CD4-positive, CD25-positive, alpha-beta regulatory T cell (primary cell): ENCODE measurements around the gene AUTS2. TPM values are rescaled to one million over a fixed set of nuclear protein-coding genes. Genes with fewer than 3 reads are reported as not detected.

Source experiments
- ATAC-seq, 2 donors: fragments of 150-1000 bp; cut with Tn5 transposase; one replicate each; pipeline ENCODE4 v1.10.0; 2021; ENCODE audit warnings: low read depth in 2 of 2, moderate number of reproducible peaks in 2 of 2, moderate library complexity in 1 of 2
- DNase-seq, 3 donors: peaks; one replicate each; pipeline versions ENCODE4 v3.0.0 to v3.0.0-alpha.2; 2012 to 2022; ENCODE audit warnings: mixed read lengths in 1 of 3
- H3K27ac ChIP-seq: one replicate; pipeline ENCODE4 v1.7.0; 2013; ENCODE audit warnings: mild to moderate bottlenecking, low read length; ENCODE audit not compliant: insufficient read depth, poor library complexity, severe bottlenecking
- H3K27me3 ChIP-seq: one replicate; pipeline ENCODE4 v1.7.0; 2013; ENCODE audit warnings: low read length; ENCODE audit not compliant: control insufficient read depth, insufficient read depth
- H3K36me3 ChIP-seq: one replicate; pipeline ENCODE4 v1.7.0; 2013; ENCODE audit warnings: mild to moderate bottlenecking, low read length, moderate library complexity; ENCODE audit not compliant: control insufficient read depth, insufficient read depth
- H3K4me1 ChIP-seq: 2 replicates; pipeline ENCODE4 v1.7.0; 2013; ENCODE audit warnings: mild to moderate bottlenecking, low read length; ENCODE audit not compliant: insufficient read depth, control insufficient read depth, poor library complexity, severe bottlenecking
- H3K4me3 ChIP-seq: one replicate; pipeline ENCODE4 v1.7.0; 2013; ENCODE audit warnings: low read depth, mild to moderate bottlenecking, low read length, moderate library complexity
- H3K9me3 ChIP-seq, 2 experiments: 1 replicate in 1 of 2; 2 replicates in 1 of 2; pipeline ENCODE4 v1.7.0; 2013; ENCODE audit warnings: low read length in 2 of 2, mild to moderate bottlenecking in 1 of 2, moderate library complexity in 1 of 2; ENCODE audit not compliant: control insufficient read depth in 2 of 2
- H3K27ac Mint-ChIP-seq, 3 donors: one replicate each; pipeline ENCODE4 v1.8.0; 2020 to 2022; ENCODE audit warnings: mild to moderate bottlenecking in 3 of 3, mixed read lengths in 3 of 3, moderate library complexity in 2 of 3
- H3K27me3 Mint-ChIP-seq: one replicate; pipeline ENCODE4 v1.8.0; 2022; ENCODE audit warnings: mild to moderate bottlenecking, mixed read lengths
- H3K36me3 Mint-ChIP-seq: one replicate; pipeline ENCODE4 v1.8.0; 2020; ENCODE audit warnings: mixed read lengths
- H3K4me1 Mint-ChIP-seq, 4 donors: one replicate each; pipeline ENCODE4 v1.8.0; 2020 to 2022; ENCODE audit warnings: mixed read lengths in 4 of 4, mild to moderate bottlenecking in 1 of 4
- H3K4me3 Mint-ChIP-seq, 4 donors: one replicate each; pipeline ENCODE4 v1.8.0; 2020 to 2022; ENCODE audit warnings: mild to moderate bottlenecking in 4 of 4, mixed read lengths in 4 of 4, moderate library complexity in 3 of 4
- H3K9me3 Mint-ChIP-seq, 7 donors: one replicate each; pipeline ENCODE4 v1.8.0; 2020 to 2022; ENCODE audit warnings: mixed read lengths in 7 of 7, mild to moderate bottlenecking in 3 of 7, moderate library complexity in 2 of 7
- polyA plus RNA-seq, 4 donors: library from polyadenylated mRNA; unstranded; fragments of 300-500 nt; fragmentation: Illumina TruSeq; gene quantifications; one replicate each; pipeline ENCODE4 v1.2.3, GENCODE V29; 2021
- total RNA-seq: library from RNA; stranded (reverse); gene quantifications from one replicate; pipeline ENCODE4 v1.2.3, GENCODE V29; 2022

The AUTS2 gene
- total and polyA plus RNA-seq, 5 donors from 2014 or later: 0.47 to 32.4 (median 0.74) TPM

DNA sequence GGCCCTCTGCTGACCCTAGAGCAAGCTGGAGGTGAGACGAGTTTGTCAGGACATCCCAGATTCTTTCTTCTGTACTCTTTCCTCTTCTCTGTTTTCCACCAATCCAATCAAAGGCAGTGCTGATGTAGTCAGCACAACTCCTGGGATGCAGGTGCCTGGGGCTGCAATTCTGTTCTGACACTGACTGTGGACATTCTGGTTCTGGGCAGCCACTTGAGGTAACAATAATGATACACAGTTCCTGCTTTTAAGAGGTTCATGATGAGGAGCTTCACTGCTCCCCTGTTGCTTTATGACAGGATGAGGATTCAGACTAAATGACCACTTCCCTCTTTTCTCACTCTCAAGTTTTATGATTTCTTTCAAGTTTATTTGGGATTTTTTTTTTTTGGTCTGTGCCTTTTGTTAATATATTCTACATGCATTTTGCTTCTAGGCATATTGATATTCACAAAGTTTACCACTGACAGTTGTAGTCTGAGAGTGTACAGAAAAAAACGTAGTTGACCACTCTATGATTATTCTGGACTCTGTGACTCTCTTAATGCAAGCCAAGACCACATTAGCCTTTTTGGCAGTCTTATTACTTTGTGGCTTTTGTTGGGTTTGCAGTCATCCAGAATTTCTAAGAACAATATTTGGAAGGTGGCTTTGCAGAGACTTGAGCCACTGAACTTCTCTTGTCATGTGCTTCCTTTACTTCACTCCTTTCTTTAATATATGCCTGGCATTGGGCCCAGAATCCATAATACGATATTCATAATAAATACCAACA, 247.6 kb downstream of the AUTS2 start:
- Histone ChIP-seq H3K36me3 (no peaks in the 10 kb centered on the region), H3K9me3 (no peaks in the 10 kb centered on the region), H3K27ac (no peak overlapping the region), H3K27me3 (no peaks in the 10 kb centered on the region), H3K4me3 (no peak overlapping the region), H3K4me1 (no peaks in the 10 kb centered on the region)
- Mint-ChIP-seq H3K27ac (no peak overlapping the region), H3K9me3 (peaks cover 0 to 6% (median 0%) of the 10 kb centered on the region in 7 donors), H3K4me3 (no peak overlapping the region), H3K27me3 (no peaks in the 10 kb centered on the region), H3K4me1 (no peaks in the 10 kb centered on the region), H3K36me3 (no peaks in the 10 kb centered on the region)
- DNase-seq: no peak
- no peak for ATAC-seq

DNA sequence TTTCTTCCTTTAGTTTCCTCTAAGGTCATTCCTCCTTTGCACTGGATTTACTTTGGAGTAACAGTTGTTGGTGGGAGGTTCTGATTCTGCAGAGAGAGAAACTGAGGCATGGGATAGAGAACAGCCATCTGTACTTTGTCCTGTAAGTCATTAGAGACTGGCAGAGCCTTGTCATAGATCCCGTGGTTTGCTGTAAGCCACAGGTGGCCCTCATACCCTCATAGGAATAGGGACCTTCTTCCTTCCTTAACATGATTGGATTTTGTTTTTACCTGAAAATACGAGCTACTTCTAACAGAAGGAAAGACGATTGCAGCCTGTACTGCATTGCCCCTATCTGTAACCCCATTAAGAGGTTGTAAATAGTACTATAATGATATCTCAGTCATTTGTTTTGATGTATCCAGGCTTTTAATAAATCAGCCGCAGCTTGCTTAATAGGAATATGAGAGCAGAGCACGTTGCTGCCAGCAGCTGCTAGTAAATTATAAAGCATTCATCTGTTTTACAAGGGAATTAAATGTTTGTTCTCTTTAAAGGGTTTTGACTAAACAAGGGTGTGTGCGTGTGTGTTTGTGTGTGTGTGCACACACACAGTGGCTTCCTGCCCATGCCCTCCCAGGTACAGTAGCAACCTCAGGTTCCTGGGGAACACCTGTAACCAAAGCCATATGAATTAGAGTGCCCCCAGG, 249.8 kb downstream of the AUTS2 start:
- Mint-ChIP-seq H3K27ac (no peak overlapping the region), H3K36me3 (no peaks in the 10 kb centered on the region), H3K9me3 (peaks cover 0 to 9% (median 0%) of the 10 kb centered on the region in 7 donors), H3K27me3 (no peaks in the 10 kb centered on the region), H3K4me1 (no peaks in the 10 kb centered on the region), H3K4me3 (no peak overlapping the region)
- ATAC-seq (no peak), DNase-seq (no peak)
- Histone ChIP-seq H3K36me3 (no peaks in the 10 kb centered on the region), H3K4me1 (no peaks in the 10 kb centered on the region), H3K27ac (no peak overlapping the region), H3K4me3 (no peak overlapping the region), H3K9me3 (no peaks in the 10 kb centered on the region), H3K27me3 (no peaks in the 10 kb centered on the region)

DNA sequence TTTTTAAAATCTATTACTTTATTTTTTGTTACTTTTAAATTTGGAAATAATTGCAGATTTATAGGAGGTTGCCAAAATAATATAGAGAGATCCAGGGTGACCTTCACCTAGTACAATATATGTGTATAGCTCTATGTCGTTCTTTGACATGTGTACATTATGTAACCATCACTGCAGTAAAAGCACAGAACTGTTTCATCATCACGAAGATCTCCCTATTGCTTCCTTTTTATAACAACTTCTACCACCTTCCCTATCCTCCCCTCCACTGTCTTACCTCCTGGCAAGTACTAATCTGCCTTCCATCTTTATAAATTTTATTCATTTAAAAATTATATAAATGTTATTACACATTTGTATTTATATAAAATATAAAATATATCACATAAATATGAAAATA, 251.0 kb downstream of the AUTS2 start:
- no peak overlapping the region for H3K27ac ChIP-seq
- Mint-ChIP-seq H3K9me3 (peaks cover 0 to 7% (median 0%) of the 10 kb centered on the region in 7 donors), H3K4me1 (no peaks in the 10 kb centered on the region), H3K27me3 (no peaks in the 10 kb centered on the region), H3K36me3 (no peaks in the 10 kb centered on the region), H3K4me3 (no peak overlapping the region), H3K27ac (no peak overlapping the region)
- ATAC-seq (no peak), DNase-seq (no peak)
- no peak overlapping the region for H3K4me3 ChIP-seq
- H3K36me3 ChIP-seq: no peaks in the 10 kb centered on the region
- no peaks in the 10 kb centered on the region for H3K27me3 ChIP-seq
- no peaks in the 10 kb centered on the region for H3K4me1 ChIP-seq
- H3K9me3 ChIP-seq: no peaks in the 10 kb centered on the region

DNA sequence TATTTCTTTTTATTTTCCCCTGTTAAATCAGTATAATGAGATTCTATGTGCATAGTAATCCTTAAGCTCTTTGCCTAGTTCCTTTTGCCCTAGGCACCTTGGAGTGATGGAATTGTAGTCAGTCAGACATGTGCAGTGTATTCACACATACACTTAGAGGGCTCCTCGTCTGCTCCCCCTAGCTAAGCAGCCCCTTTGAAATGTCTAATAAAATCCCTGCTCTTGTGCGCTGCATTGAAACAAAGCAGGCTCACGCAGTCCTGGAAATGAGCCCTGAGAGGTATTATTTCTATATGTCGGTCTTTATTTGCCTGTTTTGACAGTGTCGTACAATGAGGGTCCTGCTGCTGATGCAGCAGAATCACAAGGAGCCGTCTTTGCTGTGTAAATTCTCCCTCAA, 258.7 kb downstream of the AUTS2 start:
- H3K9me3 Mint-ChIP-seq: peaks cover 0 to 6% (median 0%) of the 10 kb centered on the region in 7 donors
- no peak for ATAC-seq
- no peaks in the 10 kb centered on the region for H3K4me1 Mint-ChIP-seq
- H3K9me3 ChIP-seq: no peaks in the 10 kb centered on the region
- H3K36me3 ChIP-seq: no peaks in the 10 kb centered on the region
- no peaks in the 10 kb centered on the region for H3K36me3 Mint-ChIP-seq
- no peaks in the 10 kb centered on the region for H3K4me1 ChIP-seq
- no peak overlapping the region for H3K27ac Mint-ChIP-seq
- no peaks in the 10 kb centered on the region for H3K27me3 ChIP-seq
- no peak for DNase-seq
- H3K4me3 ChIP-seq: no peak overlapping the region
- H3K4me3 Mint-ChIP-seq: no peak overlapping the region
- H3K27ac ChIP-seq: no peak overlapping the region
- no peaks in the 10 kb centered on the region for H3K27me3 Mint-ChIP-seq

DNA sequence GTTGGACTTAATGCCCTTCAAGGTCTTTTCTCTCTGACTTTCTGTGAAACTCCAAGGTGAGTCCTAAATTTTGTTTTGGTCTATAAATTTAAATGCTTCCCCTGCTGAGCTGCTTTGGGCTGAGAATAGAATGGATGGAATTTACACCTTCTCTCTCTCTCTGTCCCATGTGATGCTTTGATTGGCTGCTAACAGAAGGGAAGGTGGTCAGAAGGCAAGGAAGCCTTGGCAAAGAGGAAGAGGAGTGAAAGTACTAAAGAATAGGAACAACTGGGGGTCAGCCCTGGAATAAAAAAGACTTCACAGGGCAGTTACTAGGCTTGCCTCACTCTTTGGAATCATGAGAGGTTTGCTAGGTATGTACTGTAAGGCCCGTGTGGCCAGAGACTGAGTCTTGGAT, 260.2 kb downstream of the AUTS2 start:
- H3K27ac Mint-ChIP-seq: no peak overlapping the region
- no peak for DNase-seq

DNA sequence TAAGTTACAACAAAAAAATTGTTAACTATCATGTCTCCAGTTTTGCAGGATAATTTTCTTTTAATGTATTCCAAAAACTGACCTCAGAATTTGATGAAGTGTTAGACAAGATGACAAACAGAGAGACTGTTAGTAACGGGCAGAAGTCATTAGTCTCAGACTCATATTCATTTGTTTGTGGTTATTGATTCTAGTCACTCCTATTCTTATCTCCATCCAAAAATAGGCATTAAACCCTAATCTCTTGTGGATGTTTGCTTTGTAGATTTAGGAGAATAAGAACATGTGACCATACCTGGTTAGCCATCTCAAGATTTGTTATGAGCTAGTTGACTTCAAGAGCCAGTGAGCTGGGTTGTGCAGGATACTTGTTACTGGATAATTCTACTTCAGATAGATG, 261.1 kb downstream of the AUTS2 start:
- DNase-seq (no peak), ATAC-seq (no peak)
- Histone ChIP-seq H3K27ac (no peak overlapping the region), H3K9me3 (no peaks in the 10 kb centered on the region), H3K27me3 (no peaks in the 10 kb centered on the region), H3K36me3 (no peaks in the 10 kb centered on the region), H3K4me1 (no peaks in the 10 kb centered on the region), H3K4me3 (no peak overlapping the region)
- Mint-ChIP-seq H3K4me1 (no peaks in the 10 kb centered on the region), H3K4me3 (no peak overlapping the region), H3K27ac (no peak overlapping the region), H3K27me3 (no peaks in the 10 kb centered on the region), H3K9me3 (peaks cover 0 to 5% (median 0%) of the 10 kb centered on the region in 7 donors), H3K36me3 (no peaks in the 10 kb centered on the region)

More for the DNA sequence above, 260.2 kb downstream of the AUTS2 start:
- Mint-ChIP-seq H3K36me3 (no peaks in the 10 kb centered on the region), H3K9me3 (peaks cover 0 to 6% (median 0%) of the 10 kb centered on the region in 7 donors), H3K27me3 (no peaks in the 10 kb centered on the region), H3K4me1 (no peaks in the 10 kb centered on the region), H3K4me3 (no peak overlapping the region)
- H3K4me1 ChIP-seq: no peaks in the 10 kb centered on the region
- no peak overlapping the region for H3K4me3 ChIP-seq
- H3K27ac ChIP-seq: no peak overlapping the region
- H3K27me3 ChIP-seq: no peaks in the 10 kb centered on the region
- no peaks in the 10 kb centered on the region for H3K36me3 ChIP-seq
- no peaks in the 10 kb centered on the region for H3K9me3 ChIP-seq
- ATAC-seq: no peak

DNA sequence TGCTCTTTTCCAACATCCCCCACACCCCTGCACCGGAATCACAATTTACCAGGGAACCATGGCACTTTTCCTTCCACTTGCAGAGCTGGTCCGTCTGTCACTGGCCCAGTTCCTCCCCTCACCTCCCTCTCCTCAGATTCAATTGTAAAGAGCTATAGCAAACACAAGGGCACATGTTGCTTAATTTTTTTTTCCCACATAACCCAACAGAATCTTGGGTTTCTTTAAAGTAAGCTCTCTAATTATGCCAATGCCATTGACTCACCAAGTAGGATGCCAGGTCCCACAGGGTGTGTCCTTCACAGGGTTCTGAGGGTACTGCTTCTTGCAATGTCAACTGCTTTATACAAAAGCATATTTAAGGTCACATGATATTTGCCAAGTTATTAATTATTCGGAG, 262.2 kb downstream of the AUTS2 start:
- no peaks in the 10 kb centered on the region for H3K27me3 ChIP-seq
- no peak for ATAC-seq
- H3K36me3 Mint-ChIP-seq: no peaks in the 10 kb centered on the region
- H3K4me3 Mint-ChIP-seq: no peak overlapping the region
- H3K9me3 ChIP-seq: no peaks in the 10 kb centered on the region
- no peak for DNase-seq
- no peaks in the 10 kb centered on the region for H3K4me1 ChIP-seq
- H3K4me3 ChIP-seq: no peak overlapping the region
- no peak overlapping the region for H3K27ac Mint-ChIP-seq
- no peaks in the 10 kb centered on the region for H3K27me3 Mint-ChIP-seq
- H3K4me1 Mint-ChIP-seq: no peaks in the 10 kb centered on the region
- H3K27ac ChIP-seq: no peak overlapping the region
- H3K36me3 ChIP-seq: no peaks in the 10 kb centered on the region
- peaks cover 0 to 2% (median 0%) of the 10 kb centered on the region in 7 donors for H3K9me3 Mint-ChIP-seq
